H1 (cell line): ENCODE results near the gene SNAP29. TPM values are rescaled to one million over a fixed set of nuclear protein-coding genes. Genes with fewer than 3 reads are reported as not detected.

ENCODE experiments used
- CTCF ChIA-PET: fragments of 300-600 bp; sonication (Branson Sonifier 250); formaldehyde crosslinking; loops from one replicate; lab custom pipeline; 2021; ENCODE audit not compliant: partially characterized antibody; lab: Charles Lee
- POLR2A ChIA-PET: fragments of 300-600 bp; sonication (Branson Sonifier 250); formaldehyde crosslinking; loops from one replicate; lab custom pipeline; 2021; ENCODE audit warnings: inconsistent platforms; ENCODE audit not compliant: partially characterized antibody; lab: Charles Lee
- DNase-seq, 2 experiments: peaks; one replicate each; pipeline versions ENCODE4 v3.0.0 to v3.0.0-alpha.2; 2010 to 2022; ENCODE audit warnings: low spot score in 2 of 2, low read depth in 1 of 2, mixed read lengths in 1 of 2
- FAIRE-seq: peaks from 2 replicates; lab custom pipeline; 2011; peaks lifted over from hg19 to GRCh38; lab: Jason Lieb, UNC
- H2AFZ ChIP-seq: 2 replicates; pipeline ENCODE4 v1.8.1; 2012; ENCODE audit warnings: low read length, inconsistent platforms
- H2AK5ac ChIP-seq: 2 replicates; pipeline ENCODE4 v1.6.1; 2013; ENCODE audit warnings: low read depth, low read length
- H2BK120ac ChIP-seq: replicated peaks from 2 replicates; pipeline ENCODE3; 2013; ENCODE audit warnings: low read depth, low read length, inconsistent platforms
- H2BK12ac ChIP-seq: 2 replicates; pipeline ENCODE4 v1.6.1; 2013; ENCODE audit warnings: low read depth, low read length
- H2BK15ac ChIP-seq: 2 replicates; pipeline ENCODE4 v1.6.1; 2013; ENCODE audit warnings: low read length
- H2BK20ac ChIP-seq: 2 replicates; pipeline ENCODE4 v1.6.1; 2013; ENCODE audit warnings: low read length
- H2BK5ac ChIP-seq: 2 replicates; pipeline ENCODE4 v1.6.1; 2013; ENCODE audit warnings: low read depth, low read length
- H3K14ac ChIP-seq: 2 replicates; pipeline ENCODE4 v1.6.1; 2013; ENCODE audit warnings: inconsistent platforms; ENCODE audit not compliant: insufficient read length
- H3K18ac ChIP-seq: 2 replicates; pipeline ENCODE4 v1.6.1; 2013; ENCODE audit warnings: low read length; ENCODE audit errors: extremely low read depth
- H3K23ac ChIP-seq: 2 replicates; pipeline ENCODE4 v1.6.1; 2013; ENCODE audit warnings: inconsistent platforms; ENCODE audit not compliant: insufficient read length
- H3K23me2 ChIP-seq: 2 replicates; pipeline ENCODE4 v1.6.1; 2013; ENCODE audit warnings: low read depth, low read length
- H3K27ac ChIP-seq: 2 replicates; pipeline ENCODE4 v1.6.1; 2011; ENCODE audit warnings: low read depth, low read length, inconsistent platforms
- H3K27me3 ChIP-seq, 4 experiments: replicated peaks in 1 of 4; 1 replicate in 1 of 4; 2 replicates in 3 of 4; pipeline versions ENCODE4 v1.6.1 to v1.8.1; 2011 to 2013; ENCODE audit warnings: low read length in 3 of 4, mild to moderate bottlenecking in 3 of 4, inconsistent platforms in 2 of 4, mixed read lengths in 2 of 4, moderate library complexity in 1 of 4; ENCODE audit not compliant: control insufficient read depth in 3 of 4, insufficient read depth in 3 of 4; ENCODE audit errors: extremely low read depth in 1 of 4
- H3K36me3 ChIP-seq, 4 experiments: 2 replicates each; pipeline versions ENCODE4 v1.6.1 to v1.8.1; 2011 to 2013; ENCODE audit warnings: mild to moderate bottlenecking in 4 of 4, low read length in 3 of 4, moderate library complexity in 2 of 4, control low read depth in 1 of 4, inconsistent platforms in 1 of 4; ENCODE audit not compliant: insufficient read depth in 4 of 4, control insufficient read depth in 2 of 4
- H3K4ac ChIP-seq: replicated peaks from 2 replicates; pipeline ENCODE3; 2013; ENCODE audit warnings: low read length, low read depth, mixed read lengths, inconsistent platforms; ENCODE audit not compliant: insufficient read length
- H3K4me1 ChIP-seq, 4 experiments: replicated peaks in 1 of 4; 1 replicate in 1 of 4; 2 replicates in 3 of 4; pipeline versions ENCODE4 v1.6.1 to v1.8.1; 2011 to 2013; ENCODE audit warnings: low read length in 3 of 4, inconsistent platforms in 2 of 4, mixed read lengths in 1 of 4; ENCODE audit not compliant: insufficient read depth in 4 of 4, control insufficient read depth in 3 of 4
- H3K4me2 ChIP-seq, 2 experiments: 2 replicates each; pipeline versions ENCODE4 v1.6.1 to v1.8.1; 2011 to 2013; ENCODE audit warnings: low read depth in 2 of 2, low read length in 2 of 2, control low read depth in 1 of 2, inconsistent platforms in 1 of 2, mild to moderate bottlenecking in 1 of 2; ENCODE audit not compliant: insufficient read depth in 1 of 2
- H3K4me3 ChIP-seq, 4 experiments: fragments of 200-600, 300-600 bp in 1 of 4; sonication (generic), shearing (Covaris generic), sonication (Bioruptor Twin) in 1 of 4; 2 replicates each; pipeline versions ENCODE4 v1.5.1 to v1.8.1; 2011 to 2016; ENCODE audit warnings: low read length in 4 of 4, low read depth in 3 of 4, control low read depth in 2 of 4, inconsistent platforms in 2 of 4, mild to moderate bottlenecking in 2 of 4, mixed read lengths in 1 of 4, moderate library complexity in 1 of 4; ENCODE audit not compliant: insufficient read depth in 2 of 4; ENCODE audit errors: extremely low read depth in 1 of 4
- H3K56ac ChIP-seq: replicated peaks from 2 replicates; pipeline ENCODE3; 2013; ENCODE audit warnings: low read depth, mild to moderate bottlenecking, mixed read lengths, low read length, inconsistent platforms; ENCODE audit not compliant: insufficient read length
- H3K79me1 ChIP-seq: 2 replicates; pipeline ENCODE4 v1.6.1; 2013; ENCODE audit warnings: low read depth, low read length, control low read depth
- H3K79me2 ChIP-seq, 2 experiments: 2 replicates each; pipeline versions ENCODE4 v1.6.1 to v1.8.1; 2012 to 2013; ENCODE audit warnings: low read length in 2 of 2, mild to moderate bottlenecking in 2 of 2, inconsistent platforms in 1 of 2; ENCODE audit not compliant: insufficient read depth in 2 of 2, control insufficient read depth in 1 of 2
- H3K9ac ChIP-seq, 4 experiments: replicated peaks in 1 of 4; 1 replicate in 1 of 4; 2 replicates in 3 of 4; pipeline versions ENCODE4 v1.6.1 to v1.8.1; 2011 to 2013; ENCODE audit warnings: low read depth in 3 of 4, low read length in 3 of 4, control low read depth in 2 of 4, mild to moderate bottlenecking in 2 of 4, moderate library complexity in 2 of 4, inconsistent platforms in 1 of 4; ENCODE audit errors: extremely low read depth in 1 of 4
- H3K9me3 ChIP-seq, 2 experiments: 2 replicates each; pipeline versions ENCODE4 v1.6.1 to v1.8.1; 2012 to 2013; ENCODE audit warnings: mild to moderate bottlenecking in 2 of 2, moderate library complexity in 2 of 2, control low read depth in 1 of 2, inconsistent platforms in 1 of 2, low read depth in 1 of 2, low read length in 1 of 2, mixed read lengths in 1 of 2; ENCODE audit not compliant: insufficient read depth in 2 of 2
- H4K20me1 ChIP-seq, 2 experiments: replicated peaks in 1 of 2; 2 replicates each; pipeline versions ENCODE3 to v1.8.1; 2011 to 2013; ENCODE audit warnings: inconsistent platforms in 2 of 2, low read length in 2 of 2, mild to moderate bottlenecking in 1 of 2; ENCODE audit not compliant: insufficient read depth in 2 of 2, control insufficient read depth in 1 of 2
- H4K5ac ChIP-seq: 2 replicates; pipeline ENCODE4 v1.6.1; 2013; ENCODE audit warnings: low read length, low read depth, mixed read lengths, inconsistent platforms; ENCODE audit not compliant: insufficient read length
- H4K8ac ChIP-seq: 2 replicates; pipeline ENCODE4 v1.8.0; 2013; ENCODE audit warnings: mild to moderate bottlenecking, moderate library complexity, low read length, inconsistent platforms; ENCODE audit not compliant: insufficient read depth; ENCODE audit errors: extremely low read depth
- H4K91ac ChIP-seq: replicated peaks from 2 replicates; pipeline ENCODE3; 2013; ENCODE audit warnings: low read length, mixed read lengths, inconsistent platforms; ENCODE audit not compliant: insufficient read length
- ASH2L ChIP-seq: fragments of 200-600, 300-600 bp; sonication (generic); IDR thresholded peaks from one replicate; pipeline ENCODE4 v1.7.1; 2017; ENCODE audit warnings: low read length
- JUN ChIP-seq: IDR thresholded peaks from 2 replicates; pipeline ENCODE4 v1.6.1; 2011; ENCODE audit warnings: low read depth, mild to moderate bottlenecking, improper control_type of control experiment, low read length
- TCF12 ChIP-seq: IDR thresholded peaks from 2 replicates; pipeline ENCODE4 v1.6.1; 2011; ENCODE audit warnings: low read depth, mild to moderate bottlenecking, low read length
- WGBS, 2 experiments: shearing (Covaris generic) in 1 of 2; methylation state at CpG; one replicate each; pipeline versions ENCODE4 v1.1.6 to v1.1.7; 2013 to 2015; ENCODE audit warnings: low lambda C conversion rate in 2 of 2, mixed read lengths in 2 of 2, inconsistent platforms in 1 of 2, low coverage in 1 of 2, missing lambda C conversion rate in 1 of 2; ENCODE audit not compliant: insufficient replicate concordance in 2 of 2, insufficient coverage in 1 of 2, insufficient read length in 1 of 2; ENCODE audit errors: extremely low coverage in 1 of 2, missing lambda C conversion rate in 1 of 2; 5-methylcytosine and 5-hydroxymethylcytosine counted together
- polyA plus RNA-seq, 7 experiments: library from polyadenylated mRNA; depleted of rRNA in 3 of 7; stranded (reverse) in 5 of 7; unstranded in 2 of 7; fragments of >200 nt in 5 of 7; fragments of 200-250 nt in 2 of 7; gene quantifications; 1 replicate in 5 of 7; 2 replicates in 1 of 7; 4 replicates in 1 of 7; pipeline versions ENCODE4 v1.2.1 to v1.2.3, GENCODE V29; 2011 to 2013; ENCODE audit warnings: missing spikeins in 2 of 7, mixed read lengths in 2 of 7
- total RNA-seq: library from RNA; stranded (reverse); fragmentation: NEBNext Ultra II Directional; extraction: Animal tissue kit (Norgen Biotek cat#: 25700); gene quantifications from 2 replicates; pipeline ENCODE4 v1.2.1, GENCODE V29; 2021
- TF ChIP-seq, protein P1 (sequence below): IDR thresholded peaks from 2 replicates; pipeline ENCODE4 v1.6.1; 2012; ENCODE audit warnings: inconsistent platforms

Gene SNAP29
- total and polyA plus RNA-seq, 2 of the 8 experiments (the other 6 are each of a cell fraction or from before 2014, with no cell fraction given) = 11.8 to 15.0 TPM

DNA sequence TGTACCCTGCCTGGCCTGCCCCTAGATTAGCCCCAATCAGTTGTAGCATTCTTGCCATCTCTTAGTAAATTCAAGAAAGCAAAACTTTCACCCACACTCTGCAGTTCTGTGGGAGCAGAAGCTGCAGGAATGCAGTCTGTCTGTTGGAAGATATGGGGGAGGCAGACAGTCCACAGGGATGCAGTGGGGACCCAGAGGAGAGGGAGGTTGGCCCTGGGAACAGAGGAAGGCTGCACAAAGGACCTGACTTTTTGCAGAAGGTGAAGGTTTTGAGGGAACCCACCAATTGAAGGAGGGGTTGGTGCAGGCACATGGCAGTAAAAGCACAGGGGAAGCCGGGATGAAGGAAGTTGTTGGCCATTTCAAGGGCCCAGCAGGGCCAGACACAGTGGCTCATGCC is 16.5 kb downstream of the SNAP29 start:
- Histone ChIP-seq H2BK120ac (no peak overlapping the region), H3K18ac (no peak overlapping the region), H2BK15ac (no peak overlapping the region), H4K8ac (no peak overlapping the region), H3K56ac (no peak overlapping the region), H3K79me2 (no peaks in the 10 kb centered on the region), H4K5ac (no peak overlapping the region), H2BK5ac (no peak overlapping the region), H3K9me3 (no peaks in the 10 kb centered on the region), H2AK5ac (no peak overlapping the region), H3K9ac (no peak overlapping the region), H3K79me1 (no peaks in the 10 kb centered on the region; the same call in 1 of the 2 replicates), H4K91ac (no peak overlapping the region), H3K23ac (no peak overlapping the region), H2BK20ac (no peak overlapping the region), H3K14ac (no peak overlapping the region), H3K4ac (no peak overlapping the region), H3K36me3 (no peaks in the 10 kb centered on the region; a peak in 1 of 8 replicates), H3K27ac (no peak overlapping the region), H2BK12ac (no peak overlapping the region), H3K4me2 (no peak overlapping the region), H3K4me3 (no peak overlapping the region), H3K4me1 (no peaks in the 10 kb centered on the region), H3K27me3 (no peaks in the 10 kb centered on the region), H2AFZ (no peak overlapping the region), H3K23me2 (peaks cover 1% of the 10 kb centered on the region; the same call in 1 of the 2 replicates), H4K20me1 (no peaks in the 10 kb centered on the region)
- 85% methylated on average over 1 of the region's 1 CpG; no CpG with 5 or more reads in 1 of the 2 experiments for WGBS, 2 experiments
- ChIA-PET CTCF (interaction anchor here (1.2 to 3.0 kb wide), 2 partner anchors 11 to 14 kb away, joined by 4 to 21 read pairs; no protein-coding TSS in a partner anchor), POLR2A (interaction anchor here (1.0 kb wide), 3 partner anchors 9 to 75 kb away, joined by 3 read pairs; partner anchors contain the start of genes PI4KA and SNAP29)
- DNase-seq = no peak
- no peak for FAIRE-seq
- TF ChIP-seq ASH2L (no peak), TCF12 (no peak), JUN (no peak)
- TF ChIP-seq, protein P1, sequence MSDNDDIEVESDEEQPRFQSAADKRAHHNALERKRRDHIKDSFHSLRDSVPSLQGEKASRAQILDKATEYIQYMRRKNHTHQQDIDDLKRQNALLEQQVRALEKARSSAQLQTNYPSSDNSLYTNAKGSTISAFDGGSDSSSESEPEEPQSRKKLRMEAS = no peak
